Heart left ventricle (tissue), 13 donors: ENCODE results near the gene GNPTG.

Source experiments
- CTCF ChIP-seq, 12 donors: fragments of 200-600 bp; sonication (generic) in 4 of 12; IDR thresholded peaks; one replicate each; pipeline versions ENCODE4 v1.5.0 to v1.8.0; 2018 to 2022; ENCODE audit warnings: antibody characterized with exemption in 12 of 12, mild to moderate bottlenecking in 5 of 12
- POLR2A ChIP-seq, 2 donors: fragments of 450-650 bp; IDR thresholded peaks; one replicate each; pipeline ENCODE4 v1.6.1; 2017; ENCODE audit warnings: antibody characterized with exemption in 2 of 2, mild to moderate bottlenecking in 2 of 2, moderate library complexity in 2 of 2
- donor health status: ischemic (EF 13 %, LVEDD 7.1; RV severe dilation, severe dysfunction).
- donor health status: DM: no; HTN: yes; CAD: no.
- donor health status: DM: no; HTN: no; CAD: no.
- donor health status: ischemic (EF 25% LVEDD 6.9; RV normal size, moderate dysfunction).
- donor health status: ischemic (EF 25% LVEDD 5.7; RV mildly dilated, moderate dysfunction).
- donor health status: ischemic (EF 35%, LVEDD 5.7; RV mildly dilated, moderate dysfunction).
- donor health status: nonischemic (EF 11% LVEDD 7.7; RV severe dilation, severe dysfunction).
- donor health status: DM: yes; HTN: yes; CAD: no.
- donor health status: PGD.
- donor health status: ischemic (EF 29% LVEDD 5.4; RV normal size, mild dysfunction).
- donor health status: nonischemic (EF 23%, LVEDD 6.1; RV moderate dilation, normal function).

GRCh38 chr16:1322407-1322806 is 29.3 kb upstream of the GNPTG start:
- TF ChIP-seq CTCF (IDR thresholded peaks at IDR 0.05) (no peak), POLR2A (IDR thresholded peaks at IDR 0.05) (no peak)
